ENCODE results near the gene CDADC1.
A peak's percentile ranks its signal among the peaks of the same experiment; 100 is the strongest.

The CDADC1 gene

GRCh38 chr13:49218493-49219051 is 29.2 kb upstream of the CDADC1 start:
- Histone ChIP-seq H3K27ac (no peak overlapping the region), H3K36me3 (no peaks in the 10 kb centered on the region), H3K4me3 (ENCODE audit: low read depth in 1 of 2, low read length in 1 of 2) (no peak overlapping the region), H3K9me3 (no peaks in the 10 kb centered on the region), H3K27me3 (peaks cover 14% of the 10 kb centered on the region), H3K4me1 (ENCODE audit: control insufficient read depth in 1 of 2, insufficient read depth in 1 of 2, low read depth in 1 of 2, low read length in 1 of 2) (peaks cover 67 to 70% of the 10 kb centered on the region in 2 experiments)
- TF ChIP-seq CTCF (IDR thresholded peaks at IDR 0.05): no peak

- no peak for TF ChIP-seq CTCF (IDR thresholded peaks at IDR 0.05)
- H3K27ac ChIP-seq: peak overlapping the region; percentile 59
Measured at GRCh38 chr13:49219647-49220035, 28.1 kb upstream of the CDADC1 start.

GRCh38 chr13:49220036-49220855 is 27.5 kb upstream of the CDADC1 start, which contains the start of gene MLNR:
Gene MLNR (plus strand): TSS chr13:49220338. CDS start chr13:49220338, 0 bp downstream.
- H3K9me3 ChIP-seq: no peaks in the 10 kb centered on the region
- peaks cover 53 to 60% of the 10 kb centered on the region in 2 experiments for H3K4me1 ChIP-seq (ENCODE audit: control insufficient read depth in 1 of 2, insufficient read depth in 1 of 2, low read depth in 1 of 2, low read length in 1 of 2)
- no peaks in the 10 kb centered on the region for H3K36me3 ChIP-seq
- peaks cover 14% of the 10 kb centered on the region for H3K27me3 ChIP-seq
- H3K4me3 ChIP-seq (ENCODE audit: low read depth in 1 of 2, low read length in 1 of 2): peak within 1 kb of the TSS; percentile 74 to 82
- H3K27ac ChIP-seq: peak within 1 kb of the TSS; percentile 59
- TF ChIP-seq CTCF (IDR thresholded peaks at IDR 0.05): peak; percentile 53

More at GRCh38 chr13:49219647-49220035, 28.1 kb upstream of the CDADC1 start:
- Histone ChIP-seq H3K9me3 (no peaks in the 10 kb centered on the region), H3K36me3 (no peaks in the 10 kb centered on the region), H3K27me3 (peaks cover 14% of the 10 kb centered on the region), H3K4me1 (ENCODE audit: control insufficient read depth in 1 of 2, insufficient read depth in 1 of 2, low read depth in 1 of 2, low read length in 1 of 2) (peaks cover 57 to 61% of the 10 kb centered on the region in 2 experiments), H3K4me3 (ENCODE audit: low read depth in 1 of 2, low read length in 1 of 2) (peak overlapping the region; percentile 74 to 82)

- H3K4me3 ChIP-seq (ENCODE audit: low read depth in 1 of 2, low read length in 1 of 2): peak overlapping the region; percentile 74 to 82
- TF ChIP-seq CTCF (IDR thresholded peaks at IDR 0.05): no peak
- H3K27me3 ChIP-seq: peaks cover 14% of the 10 kb centered on the region
- no peaks in the 10 kb centered on the region for H3K36me3 ChIP-seq
- peak overlapping the region; percentile 59 for H3K27ac ChIP-seq
- no peaks in the 10 kb centered on the region for H3K9me3 ChIP-seq
- peaks cover 53 to 58% of the 10 kb centered on the region in 2 experiments for H3K4me1 ChIP-seq (ENCODE audit: control insufficient read depth in 1 of 2, insufficient read depth in 1 of 2, low read depth in 1 of 2, low read length in 1 of 2)
Measured at GRCh38 chr13:49220856-49221589, 26.7 kb upstream of the CDADC1 start.

- Histone ChIP-seq H3K4me3 (ENCODE audit: low read depth in 1 of 2, low read length in 1 of 2) (peak overlapping the region in 1 of 2 experiments; percentile 82), H3K27me3 (peaks cover 14% of the 10 kb centered on the region), H3K36me3 (no peaks in the 10 kb centered on the region), H3K4me1 (ENCODE audit: control insufficient read depth in 1 of 2, insufficient read depth in 1 of 2, low read depth in 1 of 2, low read length in 1 of 2) (peaks cover 49 to 53% of the 10 kb centered on the region in 2 experiments), H3K9me3 (no peaks in the 10 kb centered on the region), H3K27ac (no peak overlapping the region)
- no peak for TF ChIP-seq CTCF (IDR thresholded peaks at IDR 0.05)
Measured at GRCh38 chr13:49221590-49221965, 26.1 kb upstream of the CDADC1 start.

Data from neutrophil (primary cell).